ENCODE results near the gene TMSB15B.
A peak's percentile ranks its signal among the peaks of the same experiment; 100 is the strongest.
"Not testable (repeated sequence)": the region's sequence is repeated elsewhere in the genome, so short reads cannot be mapped to it uniquely, and the experiment has no call there.

TMSB15B gene

DNA sequence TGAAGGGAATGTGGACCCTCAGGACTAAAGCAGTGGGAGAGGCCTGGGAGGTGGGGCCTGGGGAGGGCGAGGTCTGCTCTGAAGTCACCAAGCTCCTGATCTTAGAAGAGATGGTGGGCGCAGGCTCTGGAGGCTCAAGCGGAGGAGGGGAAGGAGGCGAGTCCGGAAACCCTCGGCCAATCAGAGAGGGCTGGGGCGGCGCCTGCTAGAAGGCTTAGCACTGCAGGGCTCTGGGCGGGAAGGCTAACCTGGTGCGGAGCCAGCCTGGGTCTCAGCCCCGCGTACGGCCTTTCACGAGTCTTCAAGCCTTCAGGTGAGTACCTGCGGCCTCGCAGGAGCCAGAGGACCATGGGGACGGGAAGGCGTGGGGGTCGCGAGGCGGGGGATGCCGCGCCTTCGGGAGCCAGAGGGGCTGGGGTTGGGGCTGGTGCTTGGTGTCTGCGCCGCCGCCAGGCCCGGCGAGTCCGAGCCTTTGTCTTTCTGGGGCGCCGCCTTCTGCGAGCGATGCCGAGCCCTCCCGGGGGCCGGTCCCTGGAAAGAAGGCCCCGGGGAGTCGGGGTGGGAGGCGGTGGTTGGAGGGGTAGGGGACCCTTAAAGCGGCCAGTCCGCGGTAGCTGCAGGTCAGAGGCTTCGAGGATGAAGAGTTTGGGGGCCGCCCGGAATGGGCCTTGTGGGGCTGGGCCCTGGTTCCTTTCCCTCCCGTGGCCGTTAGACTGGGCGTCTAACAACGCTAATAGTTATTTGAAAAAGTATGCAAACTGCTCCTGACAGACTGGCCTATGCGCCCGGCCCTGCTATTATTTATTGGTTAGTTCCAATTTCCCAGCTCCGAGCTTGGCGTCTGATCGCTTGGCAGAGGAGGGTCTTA lies at the start of gene TMSB15B:
TSS of gene TMSB15B (plus strand) at position 217 of the 868 bp plus-strand sequence.
- H3K36me3 ChIP-seq (replicated peaks); in situ Hi-C loops (cut with MboI; ENCODE audit: low sequenced_read_pairs); DNase-seq (ENCODE audit: low spot score in 2 of 2); H3K9me3 ChIP-seq; H3K4me1 ChIP-seq; H3K27me3 ChIP-seq (ENCODE audit: low read depth); H3K4me3 ChIP-seq: not testable (repeated sequence)

DNA sequence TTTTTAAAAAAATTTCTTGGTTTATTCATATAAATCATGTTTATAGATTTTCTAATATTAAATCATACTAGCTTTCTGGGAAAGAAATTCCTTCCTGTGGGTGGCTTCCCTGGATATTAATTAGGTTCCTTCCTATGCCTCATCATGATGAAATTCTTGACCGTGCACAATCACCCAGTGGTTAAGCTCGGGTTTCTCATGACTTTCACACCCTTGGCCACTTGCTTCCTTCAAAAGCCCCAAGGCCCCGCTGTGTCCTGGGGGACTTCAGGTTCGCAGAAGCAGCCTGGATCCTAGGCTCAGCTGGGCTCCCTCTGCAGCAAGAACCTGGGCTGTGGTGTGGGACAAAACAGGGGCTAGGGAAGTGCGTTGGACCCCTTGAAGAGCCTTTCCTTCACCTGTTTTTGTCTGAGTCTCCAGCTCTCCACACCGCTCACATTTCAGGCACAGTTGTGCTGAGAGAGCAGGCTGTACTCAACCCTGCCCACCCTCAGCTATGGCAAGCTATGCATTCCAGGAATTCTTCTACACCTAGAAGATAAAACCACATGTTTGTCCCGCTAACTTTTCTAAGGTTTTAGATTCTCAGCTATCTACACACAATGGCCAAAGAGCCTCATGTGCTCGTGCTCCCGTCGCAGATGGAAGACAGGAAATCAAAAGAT lies 48.9 kb upstream of the TMSB15B start:
- no peaks in the 10 kb centered on the region for H3K36me3 ChIP-seq (replicated peaks)
- DNase-seq (ENCODE audit: low spot score in 2 of 2) = no peak
- no peaks in the 10 kb centered on the region for H3K9me3 ChIP-seq
- in situ Hi-C loops (cut with MboI; ENCODE audit: low sequenced_read_pairs) = no loop called here
- H3K27me3 ChIP-seq (ENCODE audit: low read depth) = no peaks in the 10 kb centered on the region
- H3K4me3 ChIP-seq = no peak overlapping the region
- H3K4me1 ChIP-seq = no peaks in the 10 kb centered on the region; the same call in 1 of the 2 replicates

GRCh38 chrX:103918050-103918449 lies 44.4 kb upstream of the TMSB15B start:
- Histone ChIP-seq H3K9me3 (no peaks in the 10 kb centered on the region), H3K36me3 (replicated peaks) (no peaks in the 10 kb centered on the region), H3K27me3 (ENCODE audit: low read depth) (no peaks in the 10 kb centered on the region), H3K4me3 (peak overlapping the region; percentile 49), H3K4me1 (peaks cover 3% of the 10 kb centered on the region; the same call in 1 of the 2 replicates)
- DNase-seq (ENCODE audit: low spot score in 2 of 2) = peak; percentile 87 to 89
- in situ Hi-C loops (cut with MboI; ENCODE audit: low sequenced_read_pairs) = no loop called here

GRCh38 chrX:103918571-103919269 lies 43.7 kb upstream of the TMSB15B start:
- H3K4me3 ChIP-seq = peak overlapping the region; percentile 49
- in situ Hi-C loops (cut with MboI; ENCODE audit: low sequenced_read_pairs) = no loop called here
- peak; percentile 79 to 83 for DNase-seq (ENCODE audit: low spot score in 2 of 2)
- H3K4me1 ChIP-seq = peaks cover 3% of the 10 kb centered on the region; the same call in 1 of the 2 replicates
- no peaks in the 10 kb centered on the region for H3K27me3 ChIP-seq (ENCODE audit: low read depth)
- H3K9me3 ChIP-seq = no peaks in the 10 kb centered on the region
- H3K36me3 ChIP-seq (replicated peaks) = no peaks in the 10 kb centered on the region

DNA sequence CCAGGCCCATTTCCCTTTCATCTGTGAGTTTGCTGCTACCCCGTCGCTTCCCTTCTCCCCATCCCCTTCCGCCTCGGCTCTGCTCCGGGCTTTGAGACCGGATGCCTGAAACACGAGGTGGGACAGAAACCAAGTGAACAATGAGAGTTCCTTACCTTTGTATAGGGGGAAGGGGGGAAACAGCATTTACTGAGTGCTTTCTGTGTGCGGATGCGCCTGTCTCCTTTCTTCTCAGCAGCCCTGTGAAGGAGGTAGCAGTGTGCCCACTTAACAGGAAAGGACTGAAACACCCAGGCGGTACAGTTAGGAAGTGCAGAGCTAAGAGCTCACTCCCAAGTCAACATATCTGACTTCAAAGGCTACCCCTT lies 43.2 kb upstream of the TMSB15B start:
- peak overlapping the region; percentile 49 for H3K4me3 ChIP-seq
- no peaks in the 10 kb centered on the region for H3K27me3 ChIP-seq (ENCODE audit: low read depth)
- DNase-seq (ENCODE audit: low spot score in 2 of 2) = peak; percentile 43 to 54
- H3K36me3 ChIP-seq (replicated peaks) = no peaks in the 10 kb centered on the region
- in situ Hi-C loops (cut with MboI; ENCODE audit: low sequenced_read_pairs) = no loop called here
- H3K4me1 ChIP-seq = peaks cover 3% of the 10 kb centered on the region; the same call in 1 of the 2 replicates
- H3K9me3 ChIP-seq = no peaks in the 10 kb centered on the region

- H3K9me3 ChIP-seq; H3K36me3 ChIP-seq (replicated peaks); H3K4me1 ChIP-seq; in situ Hi-C loops (cut with MboI; ENCODE audit: low sequenced_read_pairs); DNase-seq (ENCODE audit: low spot score in 2 of 2); H3K4me3 ChIP-seq; H3K27me3 ChIP-seq (ENCODE audit: low read depth): not testable (repeated sequence)
Observed at GRCh38 chrX:103920515-103920914, 41.9 kb upstream of the TMSB15B start.

DNA sequence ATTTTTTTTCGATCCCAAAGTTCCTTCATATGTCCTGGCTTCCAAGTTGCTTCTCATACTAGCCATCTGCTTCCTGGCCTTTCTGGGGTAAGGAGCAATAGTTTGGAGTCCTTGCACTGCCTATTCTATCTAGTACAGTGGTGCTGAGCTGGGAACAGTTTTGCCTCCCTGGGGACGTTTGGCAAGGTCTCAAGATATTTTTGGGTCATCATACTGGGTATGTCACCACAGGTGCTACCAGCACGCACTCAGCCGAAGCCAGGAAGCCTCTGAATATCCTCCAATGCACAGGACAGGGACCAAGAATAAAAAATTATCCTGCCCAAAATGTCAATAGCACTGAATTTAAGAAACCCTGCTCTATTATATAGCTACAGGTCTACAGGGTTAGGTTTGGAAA lies 35.4 kb upstream of the TMSB15B start:
- no peaks in the 10 kb centered on the region for H3K36me3 ChIP-seq (replicated peaks)
- DNase-seq (ENCODE audit: low spot score in 2 of 2) = no peak
- in situ Hi-C loops (cut with MboI; ENCODE audit: low sequenced_read_pairs) = loop anchor here (25.0 kb wide), 1 partner anchor 90 kb away; the partner anchor contains the start of gene RAB9B
- H3K27me3 ChIP-seq (ENCODE audit: low read depth) = no peaks in the 10 kb centered on the region
- no peaks in the 10 kb centered on the region for H3K9me3 ChIP-seq
- H3K4me1 ChIP-seq = no peaks in the 10 kb centered on the region
- H3K4me3 ChIP-seq = no peak overlapping the region

DNA sequence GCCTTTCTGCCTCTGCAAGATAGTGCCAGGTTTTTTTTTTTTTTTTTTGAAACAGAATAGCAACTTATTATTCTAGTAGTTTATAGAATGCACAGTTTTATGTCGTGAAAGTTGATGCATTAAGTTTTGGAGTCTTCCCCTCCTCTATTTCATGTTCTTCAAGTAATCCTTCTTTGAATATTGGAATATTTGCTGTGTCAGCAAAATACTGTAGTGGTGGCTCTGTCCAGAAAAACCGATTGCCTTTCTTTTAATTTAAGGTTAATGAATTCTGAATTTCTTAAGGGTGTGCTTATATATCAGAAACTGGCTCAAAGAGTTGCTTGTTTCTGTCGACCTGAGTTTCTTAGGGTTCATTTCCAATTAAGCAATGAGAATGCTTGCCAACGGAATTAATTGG lies 34.8 kb upstream of the TMSB15B start:
- Histone ChIP-seq H3K36me3 (replicated peaks) (no peaks in the 10 kb centered on the region), H3K4me1 (no peaks in the 10 kb centered on the region), H3K4me3 (no peak overlapping the region), H3K9me3 (no peaks in the 10 kb centered on the region), H3K27me3 (ENCODE audit: low read depth) (no peaks in the 10 kb centered on the region)
- no peak for DNase-seq (ENCODE audit: low spot score in 2 of 2)
- in situ Hi-C loops (cut with MboI; ENCODE audit: low sequenced_read_pairs) = loop anchor here (25.0 kb wide), 1 partner anchor 90 kb away; the partner anchor contains the start of gene RAB9B

DNA sequence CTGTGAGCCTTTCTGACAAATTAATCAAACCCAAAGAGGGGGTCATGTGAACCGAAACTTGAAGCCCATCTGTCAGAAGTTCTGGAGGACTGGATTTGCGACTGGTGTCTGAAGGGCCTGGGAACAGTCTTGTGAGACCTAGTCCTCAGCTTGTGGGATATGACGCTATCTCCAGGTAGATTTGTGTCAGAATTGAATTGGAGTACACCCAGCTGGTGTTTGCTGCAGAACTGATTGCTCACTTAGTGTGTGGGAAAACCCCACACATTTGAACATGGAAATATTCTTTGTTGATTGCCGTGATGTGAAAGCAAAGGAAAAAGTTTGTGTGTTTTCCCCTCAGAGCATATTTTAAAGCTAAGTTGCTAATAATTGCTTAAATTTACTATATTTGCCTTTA lies 30.3 kb upstream of the TMSB15B start:
- H3K27me3 ChIP-seq (ENCODE audit: low read depth) = no peaks in the 10 kb centered on the region
- DNase-seq (ENCODE audit: low spot score in 2 of 2) = no peak
- no peak overlapping the region for H3K4me3 ChIP-seq
- no peaks in the 10 kb centered on the region for H3K4me1 ChIP-seq
- no peaks in the 10 kb centered on the region for H3K36me3 ChIP-seq (replicated peaks)
- in situ Hi-C loops (cut with MboI; ENCODE audit: low sequenced_read_pairs) = loop anchor here (25.0 kb wide), 1 partner anchor 95 kb away; the partner anchor contains the start of gene RAB9B
- H3K9me3 ChIP-seq = no peaks in the 10 kb centered on the region

GRCh38 chrX:103940257-103940656 lies 22.2 kb upstream of the TMSB15B start:
- not testable (repeated sequence) for H3K4me3 ChIP-seq; DNase-seq (ENCODE audit: low spot score in 2 of 2); H3K36me3 ChIP-seq (replicated peaks); H3K4me1 ChIP-seq; H3K9me3 ChIP-seq; H3K27me3 ChIP-seq (ENCODE audit: low read depth)
- in situ Hi-C loops (cut with MboI; ENCODE audit: low sequenced_read_pairs) = loop anchor here (25.0 kb wide), 1 partner anchor 103 kb away; the partner anchor contains the start of gene RAB9B

DNA sequence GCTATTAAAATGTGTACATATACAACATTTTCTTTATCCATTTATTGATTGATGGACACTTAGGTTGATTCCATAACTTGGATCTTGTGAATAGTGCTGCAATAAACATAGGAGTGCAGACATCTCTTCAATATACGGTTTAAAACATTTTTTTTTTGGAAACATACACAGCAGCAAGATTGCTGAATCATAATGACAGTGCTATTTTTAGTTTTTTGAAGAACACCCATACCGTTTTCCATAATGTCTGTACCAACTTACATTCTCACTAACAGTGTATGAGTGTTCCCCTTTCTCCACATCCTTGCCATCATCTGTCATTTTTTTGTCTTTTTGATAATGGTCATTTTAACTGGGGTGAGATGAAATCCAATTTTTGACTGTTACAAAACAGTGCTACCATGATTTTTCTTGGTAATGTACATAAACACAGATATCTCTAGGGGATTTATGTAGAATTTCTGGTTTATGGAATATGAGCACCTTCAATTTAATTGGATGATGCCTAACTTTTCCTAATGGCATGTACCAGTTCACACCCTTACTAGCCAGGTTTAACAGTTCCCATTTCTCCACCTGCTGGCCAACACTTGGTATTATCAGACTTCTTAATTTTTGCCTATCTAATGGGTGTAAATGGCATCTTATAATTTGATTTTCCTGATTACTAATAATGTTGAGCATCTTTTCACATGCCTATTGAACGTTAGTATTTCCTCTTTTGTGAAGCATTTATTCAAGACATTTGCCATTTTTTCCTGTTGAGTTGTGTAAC lies 21.0 kb upstream of the TMSB15B start:
- peak; percentile 29 to 52 for DNase-seq (ENCODE audit: low spot score in 2 of 2)
- no peaks in the 10 kb centered on the region for H3K36me3 ChIP-seq (replicated peaks)
- no peak overlapping the region for H3K4me3 ChIP-seq
- H3K9me3 ChIP-seq = no peaks in the 10 kb centered on the region
- no peaks in the 10 kb centered on the region for H3K4me1 ChIP-seq
- in situ Hi-C loops (cut with MboI; ENCODE audit: low sequenced_read_pairs) = loop anchor here (25.0 kb wide), 1 partner anchor 104 kb away; the partner anchor contains the start of gene RAB9B
- no peaks in the 10 kb centered on the region for H3K27me3 ChIP-seq (ENCODE audit: low read depth)

- Histone ChIP-seq H3K4me1 (no peaks in the 10 kb centered on the region), H3K27me3 (ENCODE audit: low read depth) (no peaks in the 10 kb centered on the region), H3K9me3 (no peaks in the 10 kb centered on the region), H3K4me3 (no peak overlapping the region), H3K36me3 (replicated peaks) (no peaks in the 10 kb centered on the region)
- in situ Hi-C loops (cut with MboI; ENCODE audit: low sequenced_read_pairs) = loop anchor here (25.0 kb wide), 1 partner anchor 112 kb away; the partner anchor contains the start of gene RAB9B
- no peak for DNase-seq (ENCODE audit: low spot score in 2 of 2)
Observed at GRCh38 chrX:103949506-103949905, 12.9 kb upstream of the TMSB15B start.

DNA sequence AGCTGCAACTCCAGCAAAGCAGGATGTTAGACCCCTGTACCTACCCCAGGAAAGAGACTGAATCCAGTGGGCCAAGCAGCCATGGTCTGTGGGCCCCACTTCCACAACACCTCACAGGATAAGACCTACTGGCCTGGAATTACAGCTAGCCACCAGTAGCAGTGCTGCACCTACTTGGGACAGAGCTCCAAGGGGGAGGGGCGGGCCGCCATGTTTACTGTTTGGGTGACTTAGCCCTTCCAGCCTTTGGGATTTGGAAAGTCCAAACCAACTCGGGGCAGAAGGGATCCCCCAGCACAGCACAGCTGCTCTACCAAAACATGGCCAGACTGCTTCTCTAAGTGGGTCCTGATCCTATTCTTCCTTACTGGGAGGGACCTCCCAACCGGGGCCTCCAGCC lies 9.1 kb upstream of the TMSB15B start:
- H3K4me1 ChIP-seq = no peaks in the 10 kb centered on the region
- H3K27me3 ChIP-seq (ENCODE audit: low read depth) = no peaks in the 10 kb centered on the region
- DNase-seq (ENCODE audit: low spot score in 2 of 2) = no peak
- in situ Hi-C loops (cut with MboI; ENCODE audit: low sequenced_read_pairs) = no loop called here
- H3K9me3 ChIP-seq = no peaks in the 10 kb centered on the region
- no peak overlapping the region for H3K4me3 ChIP-seq
- H3K36me3 ChIP-seq (replicated peaks) = no peaks in the 10 kb centered on the region

Data from HAP-1 (cell line).